ENCODE measurements around the gene GMCL2.

Gene GMCL2

GRCh38 chr5:178218237-178218776 is 31.1 kb upstream of the GMCL2 start:
- Histone ChIP-seq H3K4me1 (peaks cover 9 to 69% (median 36%) of the 10 kb centered on the region in 10 experiments; a peak in 16 of 20 replicates), H3K9ac (no peak overlapping the region), H3K4me3 (no peak overlapping the region), H3K27ac (no peak overlapping the region), H4K20me1 (peaks cover 70 to 99% (median 87%) of the 10 kb centered on the region in 11 experiments; a peak in 21 of 22 replicates), H3K27me3 (no peaks in the 10 kb centered on the region), H3K36me3 (peaks cover 75 to 100% (median 93%) of the 10 kb centered on the region in 11 experiments), H3K9me3 (replicated peaks in 1 of 11) (no peaks in the 10 kb centered on the region), H3K4me2 (no peak overlapping the region)
- no peak for TF ChIP-seq Cebpa-rat (IDR thresholded peaks at IDR 0.05)

DNA sequence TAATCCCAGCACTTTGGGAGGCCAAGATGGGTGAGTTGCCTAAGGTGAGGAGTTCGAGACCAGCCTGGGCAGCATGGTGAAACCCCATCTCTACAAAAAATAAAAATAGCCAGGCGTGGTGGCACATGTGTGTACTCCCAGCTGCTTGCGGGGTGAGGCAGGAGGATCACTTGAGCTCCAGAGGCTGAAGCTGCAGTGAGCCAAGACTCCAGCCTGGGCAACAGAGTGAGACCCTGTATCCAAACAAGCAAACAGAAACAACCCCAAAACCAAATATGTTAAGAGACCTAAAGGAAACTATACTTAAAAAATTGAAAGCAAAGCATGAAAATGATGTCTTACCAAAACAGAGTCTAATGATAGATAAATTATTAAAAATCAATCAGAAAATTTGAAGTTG is 29.6 kb upstream of the GMCL2 start:
- H4K20me1 ChIP-seq, result peaks cover 73 to 99% (median 87%) of the 10 kb centered on the region in 11 experiments; a peak in 21 of 22 replicates
- no peak overlapping the region for H3K4me2 ChIP-seq
- H3K9me3 ChIP-seq (replicated peaks in 1 of 11), result no peaks in the 10 kb centered on the region
- no peak overlapping the region for H3K4me3 ChIP-seq
- no peak for TF ChIP-seq Cebpa-rat (IDR thresholded peaks at IDR 0.05)
- H3K27me3 ChIP-seq, result no peaks in the 10 kb centered on the region
- H3K27ac ChIP-seq, result no peak overlapping the region
- peaks cover 78 to 100% (median 94%) of the 10 kb centered on the region in 11 experiments for H3K36me3 ChIP-seq
- H3K9ac ChIP-seq, result peak overlapping the region in 1 of 11 experiments; percentile 21; a peak in 1 of 22 replicates
- H3K4me1 ChIP-seq, result peaks cover 9 to 59% (median 35%) of the 10 kb centered on the region in 10 experiments; a peak in 16 of 20 replicates

DNA sequence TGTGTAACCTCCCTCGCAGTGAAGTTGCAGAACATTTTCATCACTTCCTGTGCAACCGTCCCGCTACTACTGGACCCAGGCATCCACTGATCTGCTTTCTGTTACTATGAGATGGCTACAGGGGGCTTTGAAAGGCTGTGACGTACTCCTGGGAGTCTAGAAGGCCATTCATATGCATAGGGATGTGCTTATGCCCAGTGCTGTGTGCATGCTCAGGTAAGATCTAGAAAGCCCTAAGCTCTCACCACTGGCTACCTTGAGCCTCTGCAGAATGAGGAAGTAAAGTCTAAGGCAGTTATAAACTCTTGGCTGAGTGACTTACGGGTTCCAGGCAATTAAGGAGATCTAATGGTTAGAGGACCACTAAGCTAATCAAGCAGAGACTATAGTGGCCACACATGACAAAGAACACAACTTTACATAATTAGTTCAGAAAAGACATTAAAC is 28.9 kb upstream of the GMCL2 start:
- Histone ChIP-seq H3K27me3 (no peaks in the 10 kb centered on the region), H3K4me2 (peak overlapping the region in 4 of 11 experiments; percentile 1 to 39 (median 36); a peak in 3 of 22 replicates), H3K4me1 (peaks cover 2 to 52% (median 28%) of the 10 kb centered on the region in 10 experiments; a peak in 15 of 20 replicates), H3K9me3 (replicated peaks in 1 of 11) (no peaks in the 10 kb centered on the region), H3K4me3 (no peak overlapping the region), H3K36me3 (peaks cover 85 to 100% (median 96%) of the 10 kb centered on the region in 11 experiments), H4K20me1 (peaks cover 73 to 99% (median 87%) of the 10 kb centered on the region in 11 experiments; a peak in 21 of 22 replicates), H3K27ac (no peak overlapping the region), H3K9ac (no peak overlapping the region)
- TF ChIP-seq Cebpa-rat (IDR thresholded peaks at IDR 0.05), result no peak

DNA sequence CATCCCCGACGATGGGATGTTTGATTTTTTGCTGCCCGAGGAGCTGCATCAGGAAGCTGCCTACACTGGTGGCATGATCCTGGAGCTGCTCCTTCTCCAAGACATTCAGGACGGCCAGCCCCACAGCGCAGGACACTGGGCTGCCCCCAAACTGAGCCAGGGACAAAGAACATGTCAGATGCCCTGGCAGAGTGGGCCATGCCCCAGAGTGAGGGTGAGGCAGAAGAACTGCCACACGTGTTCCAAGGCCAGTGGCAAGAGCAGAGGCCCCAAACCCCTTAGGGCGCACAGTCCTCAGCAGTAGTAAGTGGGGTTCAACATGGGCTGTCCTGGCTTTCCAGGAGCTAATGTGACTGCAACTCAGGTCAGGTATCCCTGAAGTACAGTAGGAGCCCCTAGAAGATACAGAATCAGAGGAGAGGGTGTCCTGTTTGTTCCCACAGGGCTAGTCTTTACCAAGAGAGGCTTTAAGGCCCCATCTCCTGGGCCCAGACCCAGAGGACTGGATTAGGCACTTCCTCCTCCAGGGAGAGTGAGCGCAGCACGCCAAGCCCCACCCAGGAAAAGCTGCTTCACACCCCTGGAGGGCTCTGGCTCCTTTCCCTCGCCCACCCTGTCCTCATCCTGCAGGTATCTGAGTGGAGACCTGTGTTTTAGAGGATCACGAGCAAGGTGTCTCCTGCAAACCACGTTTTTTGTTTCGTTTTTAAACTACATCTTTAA is 28.3 kb upstream of the GMCL2 start:
- Histone ChIP-seq H3K4me2 (peak overlapping the region in 5 of 11 experiments; percentile 15 to 39 (median 35); a peak in 7 of 22 replicates), H3K4me1 (peaks cover 0 to 46% (median 23%) of the 10 kb centered on the region in 10 experiments; a peak in 15 of 20 replicates), H3K27ac (peak overlapping the region in 2 of 11 experiments; percentile 29 to 38; a peak in 3 of 22 replicates), H3K27me3 (no peaks in the 10 kb centered on the region), H4K20me1 (peaks cover 73 to 99% (median 87%) of the 10 kb centered on the region in 11 experiments), H3K9me3 (replicated peaks in 1 of 11) (no peaks in the 10 kb centered on the region), H3K9ac (peak overlapping the region in 6 of 11 experiments; percentile 2 to 49 (median 26); a peak in 5 of 22 replicates), H3K36me3 (peaks cover 87 to 100% (median 96%) of the 10 kb centered on the region in 11 experiments), H3K4me3 (no peak overlapping the region)
- no peak for TF ChIP-seq Cebpa-rat (IDR thresholded peaks at IDR 0.05)

GRCh38 chr5:178214160-178214803 is 27.1 kb upstream of the GMCL2 start:
- peaks cover 90 to 100% (median 96%) of the 10 kb centered on the region in 11 experiments for H3K36me3 ChIP-seq
- H3K4me3 ChIP-seq, result no peak overlapping the region
- peak overlapping the region in 1 of 11 experiments; percentile 34; a peak in 1 of 22 replicates for H3K9ac ChIP-seq
- H4K20me1 ChIP-seq, result peaks cover 81 to 99% (median 90%) of the 10 kb centered on the region in 11 experiments
- peaks cover 4 to 41% (median 21%) of the 10 kb centered on the region in 10 experiments; a peak in 16 of 20 replicates for H3K4me1 ChIP-seq
- no peaks in the 10 kb centered on the region for H3K27me3 ChIP-seq
- H3K9me3 ChIP-seq (replicated peaks in 1 of 11), result no peaks in the 10 kb centered on the region
- no peak overlapping the region for H3K4me2 ChIP-seq
- H3K27ac ChIP-seq, result peak overlapping the region in 1 of 11 experiments; percentile 38; a peak in 1 of 22 replicates
- no peak for TF ChIP-seq Cebpa-rat (IDR thresholded peaks at IDR 0.05)

DNA sequence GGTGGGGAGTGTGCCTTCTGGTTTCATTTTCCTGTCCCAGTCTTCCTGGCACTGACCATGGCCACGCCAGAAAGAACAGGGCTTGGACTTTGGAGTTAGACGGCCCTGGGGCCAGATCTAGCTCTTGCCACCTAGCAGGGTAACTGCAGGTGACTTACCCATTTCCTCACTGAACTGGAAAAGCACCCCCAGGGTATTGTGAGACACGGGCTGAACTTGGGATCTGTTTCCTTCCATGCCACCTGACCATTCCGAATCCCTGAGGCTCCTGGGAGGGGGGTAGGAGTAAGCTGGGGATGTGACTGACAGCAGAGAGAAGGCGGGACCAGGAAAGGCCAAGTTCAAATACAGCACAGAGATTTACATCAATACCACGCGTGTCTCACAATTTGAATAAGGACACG is 26.6 kb upstream of the GMCL2 start:
- H3K27me3 ChIP-seq, result no peaks in the 10 kb centered on the region
- H4K20me1 ChIP-seq, result peaks cover 86 to 99% (median 94%) of the 10 kb centered on the region in 11 experiments
- no peak overlapping the region for H3K4me3 ChIP-seq
- H3K36me3 ChIP-seq, result peaks cover 93 to 100% (median 97%) of the 10 kb centered on the region in 11 experiments
- no peak overlapping the region for H3K4me2 ChIP-seq
- no peak overlapping the region for H3K27ac ChIP-seq
- peak overlapping the region in 1 of 11 experiments; percentile 20; a peak in 1 of 22 replicates for H3K9ac ChIP-seq
- H3K9me3 ChIP-seq (replicated peaks in 1 of 11), result no peaks in the 10 kb centered on the region
- H3K4me1 ChIP-seq, result peaks cover 6 to 44% (median 24%) of the 10 kb centered on the region in 10 experiments; a peak in 17 of 20 replicates
- TF ChIP-seq Cebpa-rat (IDR thresholded peaks at IDR 0.05), result no peak

GRCh38 chr5:178213003-178213461 is 25.9 kb upstream of the GMCL2 start:
- Histone ChIP-seq H3K36me3 (peaks cover 93 to 100% (median 97%) of the 10 kb centered on the region in 11 experiments), H3K9me3 (replicated peaks in 1 of 11) (no peaks in the 10 kb centered on the region), H3K4me3 (no peak overlapping the region), H4K20me1 (peaks cover 89 to 99% (median 94%) of the 10 kb centered on the region in 11 experiments), H3K4me1 (peaks cover 9 to 49% (median 30%) of the 10 kb centered on the region in 10 experiments), H3K4me2 (no peak overlapping the region), H3K27ac (no peak overlapping the region; a peak in 1 of 22 replicates), H3K9ac (peak overlapping the region in 2 of 11 experiments; percentile 32 to 34; a peak in 3 of 22 replicates), H3K27me3 (no peaks in the 10 kb centered on the region)
- TF ChIP-seq Cebpa-rat (IDR thresholded peaks at IDR 0.05), result no peak

DNA sequence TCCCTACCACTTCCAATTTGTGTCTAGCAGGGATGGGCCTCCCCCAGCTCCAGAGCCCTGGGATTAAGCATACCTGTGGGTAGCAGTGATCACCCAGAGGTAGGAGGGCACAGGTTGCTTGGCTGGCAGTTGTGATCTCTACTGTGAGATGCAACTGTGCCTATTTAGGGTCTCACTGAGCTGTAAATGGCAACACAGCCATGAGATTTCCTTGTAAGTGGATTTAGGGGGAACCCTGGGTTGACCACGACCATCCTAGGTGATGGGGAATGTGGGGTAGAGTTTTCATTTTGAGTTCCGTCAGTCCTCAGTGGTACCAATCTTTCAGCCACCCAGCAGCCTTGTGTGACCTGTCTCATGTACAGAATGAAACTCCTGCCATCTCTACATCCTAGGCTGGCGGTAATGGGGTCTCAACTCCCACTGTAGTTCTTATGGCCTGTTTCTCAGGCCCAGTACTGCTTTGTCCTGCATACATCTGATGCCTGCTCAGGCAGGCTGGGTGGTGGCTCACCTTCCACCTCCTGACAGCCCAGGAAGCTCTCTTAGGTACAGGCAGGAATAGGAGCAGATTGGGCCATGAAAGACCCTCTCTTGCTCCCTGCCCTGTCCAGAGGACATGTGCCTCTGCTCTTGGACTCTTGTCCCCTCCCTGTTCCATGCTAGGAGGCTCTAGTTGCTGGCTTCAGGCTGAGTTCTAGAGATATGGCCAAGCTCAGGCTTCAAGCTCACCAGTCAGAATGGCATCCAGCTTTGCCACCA is 25.3 kb upstream of the GMCL2 start:
- H3K36me3 ChIP-seq, result peaks cover 98 to 100% (median 100%) of the 10 kb centered on the region in 11 experiments
- H3K9ac ChIP-seq, result peak overlapping the region in 2 of 11 experiments; percentile 32 to 34; a peak in 4 of 22 replicates
- H3K4me3 ChIP-seq, result no peak overlapping the region
- H3K4me2 ChIP-seq, result no peak overlapping the region
- TF ChIP-seq Cebpa-rat (IDR thresholded peaks at IDR 0.05), result no peak
- no peak overlapping the region; a peak in 1 of 22 replicates for H3K27ac ChIP-seq
- H3K4me1 ChIP-seq, result peaks cover 15 to 55% (median 36%) of the 10 kb centered on the region in 10 experiments
- no peaks in the 10 kb centered on the region for H3K27me3 ChIP-seq
- no peaks in the 10 kb centered on the region for H3K9me3 ChIP-seq (replicated peaks in 1 of 11)
- H4K20me1 ChIP-seq, result peaks cover 95 to 100% (median 100%) of the 10 kb centered on the region in 11 experiments

All from BLaER1 treated with 17β-estradiol and CSF1 and Interleukin-3, amounts not matched to agents 10 nM and 100 nM (cell line).